HepG2 (cell line): ENCODE measurements around the gene RMI2. TPM values are rescaled to one million over a fixed set of nuclear protein-coding genes. Genes with fewer than 3 reads are reported as not detected.
A peak's percentile ranks its signal among the peaks of the same experiment; 100 is the strongest.

Experiments
- DBP ChIP-seq: sonication (generic); formaldehyde crosslinking; IDR thresholded peaks from 2 replicates; pipeline ENCODE4 v1.4.0; 2020; ENCODE audit warnings: missing genetic modification reagents; ENCODE audit errors: not compliant biosample characterization
- FOXA1 ChIP-seq, 2 experiments: fragments of 450-650 bp in 1 of 2; sonication (generic) in 1 of 2; formaldehyde crosslinking in 1 of 2; IDR thresholded peaks; 2 replicates each; pipeline versions ENCODE4 v1.4.0 to v1.6.1; 2016 to 2020; ENCODE audit warnings: missing genetic modification reagents in 1 of 2
- GABPA ChIP-seq, 2 experiments: IDR thresholded peaks; 2 replicates each; pipeline ENCODE4 v1.6.1; 2011 to 2016; ENCODE audit warnings: low read depth in 2 of 2, low read length in 1 of 2, missing biosample characterization in 1 of 2, missing genetic modification characterization in 1 of 2
- IKZF4 ChIP-seq: sonication (generic); formaldehyde crosslinking; IDR thresholded peaks from 2 replicates; pipeline ENCODE4 v1.5.1; 2020; ENCODE audit warnings: borderline replicate concordance, mild to moderate bottlenecking, low read depth, missing genetic modification reagents; ENCODE audit errors: not compliant biosample characterization
- MLX ChIP-seq: IDR thresholded peaks from 2 replicates; pipeline ENCODE4 v1.6.1; 2016
- MYNN ChIP-seq: sonication (generic); formaldehyde crosslinking; IDR thresholded peaks from 2 replicates; pipeline ENCODE4 v1.4.0; 2020; ENCODE audit warnings: mild to moderate bottlenecking, low read depth, missing genetic modification reagents
- PHF8 ChIP-seq: sonication (generic); formaldehyde crosslinking; IDR thresholded peaks from 2 replicates; pipeline ENCODE4 v1.5.0; 2020; ENCODE audit warnings: missing genetic modification reagents
- PRDM4 ChIP-seq: sonication (generic); formaldehyde crosslinking; IDR thresholded peaks from 2 replicates; pipeline ENCODE4 v1.9.0; 2021; ENCODE audit warnings: missing genetic modification reagents, borderline replicate concordance
- RBM22 ChIP-seq: fragments of 200-400 bp; formaldehyde crosslinking; optimal IDR thresholded peaks from 2 replicates; pipeline ENCODE3; 2017; ENCODE audit warnings: mild to moderate bottlenecking, low read length, moderate library complexity
- SRSF4 ChIP-seq: fragments of 200-400 bp; formaldehyde crosslinking; IDR thresholded peaks from one replicate; pipeline ENCODE4 v1.6.1; 2018; ENCODE audit warnings: mild to moderate bottlenecking, low read depth, low read length, moderate library complexity; ENCODE audit not compliant: poor library complexity, severe bottlenecking
- SSRP1 ChIP-seq: IDR thresholded peaks from 2 replicates; pipeline ENCODE4 v1.6.1; 2016; ENCODE audit warnings: control low read depth
- STAG1 ChIP-seq: sonication (generic); formaldehyde crosslinking; IDR thresholded peaks from 2 replicates; pipeline ENCODE4 v1.4.0; 2020; ENCODE audit warnings: missing genetic modification reagents
- ZNF101 ChIP-seq: sonication (generic); formaldehyde crosslinking; IDR thresholded peaks from 2 replicates; pipeline ENCODE4 v1.4.0; 2020; ENCODE audit warnings: mild to moderate bottlenecking, low read depth, missing genetic modification reagents, borderline replicate concordance
- ZNF225 ChIP-seq: sonication (generic); formaldehyde crosslinking; IDR thresholded peaks from 2 replicates; pipeline ENCODE4 v1.4.0; 2020; ENCODE audit warnings: mild to moderate bottlenecking, missing genetic modification reagents
- ZNF431 ChIP-seq: sonication (generic); formaldehyde crosslinking; IDR thresholded peaks from 2 replicates; pipeline ENCODE4 v1.9.0; 2022; ENCODE audit warnings: missing genetic modification reagents, low read depth, mild to moderate bottlenecking, borderline replicate concordance
- ZNF549 ChIP-seq: sonication (generic); formaldehyde crosslinking; IDR thresholded peaks from 2 replicates; pipeline ENCODE4 v1.5.0; 2020; ENCODE audit warnings: missing genetic modification reagents
- ZNF556 ChIP-seq: sonication (generic); formaldehyde crosslinking; IDR thresholded peaks from 2 replicates; pipeline ENCODE4 v1.4.0; 2020; ENCODE audit warnings: mild to moderate bottlenecking, missing genetic modification reagents, borderline replicate concordance
- ZNF563 ChIP-seq: sonication (generic); formaldehyde crosslinking; IDR thresholded peaks from 2 replicates; pipeline ENCODE4 v1.8.0; 2022; ENCODE audit warnings: mild to moderate bottlenecking, moderate library complexity, missing genetic modification reagents
- ZNF574 ChIP-seq: sonication (generic); formaldehyde crosslinking; IDR thresholded peaks from 2 replicates; pipeline ENCODE4 v1.4.0; 2020; ENCODE audit warnings: missing genetic modification reagents
- ZNF704 ChIP-seq: sonication (generic); formaldehyde crosslinking; IDR thresholded peaks from 2 replicates; pipeline ENCODE4 v1.8.1; 2023; ENCODE audit warnings: mild to moderate bottlenecking, inconsistent platforms, moderate library complexity, missing genetic modification reagents, borderline replicate concordance
- polyA plus RNA-seq, 8 experiments: library from polyadenylated mRNA; depleted of rRNA in 3 of 8; stranded (reverse) in 7 of 8; unstranded in 1 of 8; fragments of >200 nt; fragmentation: Illumina TruSeq in 4 of 8; extraction: Trizol in 4 of 8; gene quantifications; 2 replicates each; pipeline versions ENCODE4 v1.2.1 to v1.2.3, GENCODE V29; 2011 to 2016; ENCODE audit warnings: low read depth in 4 of 8, missing spikeins in 1 of 8, mixed read lengths in 1 of 8; ENCODE audit not compliant: insufficient read depth in 1 of 8
- total RNA-seq, 5 experiments: library from RNA; depleted of rRNA; stranded (reverse); fragments of >200 nt; fragmentation: Illumina TruSeq; extraction: Trizol; gene quantifications; 2 replicates each; pipeline ENCODE4 v1.2.3, GENCODE V29; 2016; ENCODE audit warnings: low read depth in 1 of 5

RMI2 gene
- total and polyA plus RNA-seq, 2 of the 13 experiments (the other 11 are each of a cell fraction or from before 2014, with no cell fraction given), result 24.5 to 55.7 TPM

- TF ChIP-seq MLX, result no peak
- TF ChIP-seq RBM22, result no peak
- peak; percentile 36; the same call in 1 of the 2 replicates for TF ChIP-seq GABPA (IDR thresholded peaks at IDR 0.05; ENCODE audit: low read depth, low read length)
- peak; percentile 68 for TF ChIP-seq GABPA (CRISPR knock-in tag; IDR thresholded peaks at IDR 0.05; ENCODE audit: low read depth)
- TF ChIP-seq SSRP1 (CRISPR knock-in tag), result no peak
- no peak for TF ChIP-seq ZNF549 (CRISPR knock-in tag)
- no peak for TF ChIP-seq SRSF4
- peak; percentile 88 for TF ChIP-seq IKZF4 (CRISPR knock-in tag)
- TF ChIP-seq ZNF556 (CRISPR knock-in tag), result peak; percentile 79; the same call in 1 of the 2 replicates
- peak; percentile 1; the same call in 1 of the 2 replicates for TF ChIP-seq STAG1 (CRISPR knock-in tag)
- peak; percentile 79; the same call in 1 of the 2 replicates for TF ChIP-seq ZNF704
- peak; percentile 79 for TF ChIP-seq PHF8 (CRISPR knock-in tag)
- peak; percentile 69 for TF ChIP-seq DBP (CRISPR knock-in tag)
- peak; percentile 77 for TF ChIP-seq ZNF563 (CRISPR knock-in tag)
- no peak for TF ChIP-seq FOXA1 (IDR thresholded peaks at IDR 0.05)
- peak; percentile 69 for TF ChIP-seq FOXA1 (CRISPR knock-in tag; IDR thresholded peaks at IDR 0.05)
- no peak for TF ChIP-seq ZNF225
- peak; percentile 90; the same call in 1 of the 2 replicates for TF ChIP-seq ZNF431 (CRISPR knock-in tag)
- peak; percentile 79 for TF ChIP-seq ZNF574 (CRISPR knock-in tag)
- TF ChIP-seq MYNN (CRISPR knock-in tag), result no peak
- 0 out of 2 replicates have a peak, but pooled peaks have one; percentile 53 for TF ChIP-seq ZNF101 (CRISPR knock-in tag)
- TF ChIP-seq PRDM4 (CRISPR knock-in tag), result no peak
Observed at GRCh38 chr16:11345040-11345862, at the start of gene RMI2 (continued).
